Kasumi-1 (cell line): ENCODE results near the gene RAB3GAP2.
A peak's percentile ranks its signal among the peaks of the same experiment; 100 is the strongest.
"Not testable (repeated sequence)": the region's sequence is repeated elsewhere in the genome, so short reads cannot be mapped to it uniquely, and the experiment has no call there.

ENCODE experiments used
- DNase-seq, 2 experiments: peaks; one replicate each; lab custom pipeline; 2025; lab: John Stamatoyannopoulos, UW

The RAB3GAP2 gene

GRCh38 chr1:220283625-220284024 lies 11.4 kb upstream of the RAB3GAP2 start:
- no peak for DNase-seq

- DNase-seq: peak; percentile 51 to 70
Measured at GRCh38 chr1:220281159-220281574, 8.9 kb upstream of the RAB3GAP2 start.

GRCh38 chr1:220280249-220280648 lies 8.0 kb upstream of the RAB3GAP2 start:
- DNase-seq: no peak

GRCh38 chr1:220278991-220279390 lies 6.7 kb upstream of the RAB3GAP2 start:
- DNase-seq: no peak

- DNase-seq: no peak
Measured at GRCh38 chr1:220275430-220275829, 3.2 kb upstream of the RAB3GAP2 start.

- DNase-seq: peak; percentile 41 to 51
Measured at GRCh38 chr1:220274251-220274855, 2.1 kb upstream of the RAB3GAP2 start.

GRCh38 chr1:220272841-220273090 lies 513 bp upstream of the RAB3GAP2 start:
- no peak for DNase-seq

- DNase-seq: peak; percentile 36 to 53
Measured at GRCh38 chr1:220271706-220272046, 577 bp downstream of the RAB3GAP2 start.

GRCh38 chr1:220269036-220269435 lies 3.2 kb downstream of the RAB3GAP2 start:
- no peak for DNase-seq

GRCh38 chr1:220267630-220268029 lies 4.6 kb downstream of the RAB3GAP2 start:
- DNase-seq: no peak

DNA sequence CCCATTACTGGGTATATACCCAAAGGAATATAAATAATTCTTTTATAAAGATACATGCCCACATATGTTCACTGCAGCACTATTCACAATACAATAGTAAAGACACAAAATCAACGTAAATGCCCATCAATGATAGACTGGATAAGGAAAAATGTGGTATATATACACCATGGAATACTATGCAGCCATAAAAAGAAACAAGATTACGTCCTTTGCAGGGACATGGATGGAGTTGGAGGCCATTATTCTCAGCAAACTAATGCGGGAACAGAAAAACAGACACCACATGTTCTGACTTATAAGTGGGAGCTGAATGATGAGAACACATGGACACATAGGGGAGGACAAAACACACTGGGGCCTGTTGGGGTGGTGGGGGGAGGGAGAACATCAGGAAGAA lies 12.0 kb downstream of the RAB3GAP2 start:
- DNase-seq: not testable (repeated sequence)

DNA sequence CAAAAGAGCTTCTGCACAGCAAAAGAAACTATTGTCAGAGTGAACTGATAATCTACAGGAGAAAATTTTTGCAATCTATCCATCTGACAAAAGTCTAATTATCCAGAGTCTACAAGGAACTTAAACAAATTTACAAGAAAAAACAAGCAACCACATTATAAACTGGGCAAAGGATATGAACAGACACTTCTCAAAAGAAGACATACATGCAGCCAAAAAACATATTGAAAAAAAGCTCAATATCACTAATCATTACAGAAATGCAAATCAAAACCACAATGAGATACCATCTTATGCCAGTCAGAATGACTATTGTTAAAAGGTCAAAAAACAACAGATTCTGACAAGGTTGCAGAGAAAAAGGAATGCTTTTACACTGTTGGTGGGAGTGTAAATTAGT lies 12.5 kb downstream of the RAB3GAP2 start:
- DNase-seq: not testable (repeated sequence)

DNA sequence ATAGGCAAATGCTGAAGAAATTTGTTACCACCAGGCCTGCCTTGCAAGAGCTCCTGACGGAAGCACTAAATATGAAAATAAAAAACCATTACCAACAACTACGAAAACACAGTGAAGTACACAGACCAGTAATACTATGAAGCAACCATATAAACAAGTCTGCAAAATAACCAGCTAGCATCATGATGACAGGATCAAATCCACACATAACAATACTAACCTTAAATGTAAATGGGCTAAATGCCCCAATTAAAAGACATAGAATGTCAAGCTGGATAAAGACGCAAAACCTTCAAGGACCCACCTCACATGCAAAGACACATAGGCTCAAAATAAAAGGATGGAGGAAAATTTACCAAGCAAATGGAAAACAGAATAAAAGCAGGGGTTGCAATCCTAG lies 16.1 kb downstream of the RAB3GAP2 start:
- DNase-seq: not testable (repeated sequence)

DNA sequence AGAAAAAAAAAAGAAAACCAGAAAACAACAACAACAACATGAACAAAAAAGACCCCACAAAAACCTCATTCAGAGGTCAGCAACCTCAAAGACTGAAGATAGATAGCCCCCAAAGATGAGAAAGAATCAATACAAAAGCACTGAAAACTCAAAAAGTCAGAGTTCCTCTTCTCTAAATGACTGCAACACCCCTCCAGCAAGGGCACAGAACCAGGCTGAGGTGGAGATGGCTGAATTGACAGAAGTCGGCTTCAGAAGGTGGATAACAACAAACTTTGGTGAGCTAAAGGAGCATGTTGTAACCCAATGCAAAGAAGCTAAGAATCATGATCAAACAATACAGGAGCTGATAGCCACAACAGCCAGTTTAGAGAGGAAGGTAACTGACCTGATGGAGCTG lies 17.0 kb downstream of the RAB3GAP2 start:
- no peak for DNase-seq

DNA sequence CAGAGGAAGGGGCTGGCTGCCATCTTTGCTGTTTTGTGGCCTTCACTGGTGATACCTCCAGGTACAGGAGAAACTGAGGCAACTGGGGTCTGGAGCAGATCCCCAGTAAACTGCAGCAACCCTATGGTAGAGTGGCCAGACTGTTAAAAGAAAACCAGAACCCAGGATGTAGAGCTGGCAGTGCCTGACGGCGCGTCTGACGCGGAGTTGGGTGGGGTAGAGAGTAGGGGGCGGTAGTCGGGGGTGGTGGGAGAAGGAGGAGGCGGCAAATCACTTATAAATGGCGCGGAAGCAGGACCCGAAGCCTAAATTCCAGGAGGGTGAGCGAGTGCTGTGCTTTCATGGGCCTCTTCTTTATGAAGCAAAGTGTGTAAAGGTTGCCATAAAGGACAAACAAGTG lies 19.0 kb downstream of the RAB3GAP2 start:
- not testable (repeated sequence) for DNase-seq

- DNase-seq: no peak
Measured at GRCh38 chr1:220251272-220251671, 21.0 kb downstream of the RAB3GAP2 start.

DNA sequence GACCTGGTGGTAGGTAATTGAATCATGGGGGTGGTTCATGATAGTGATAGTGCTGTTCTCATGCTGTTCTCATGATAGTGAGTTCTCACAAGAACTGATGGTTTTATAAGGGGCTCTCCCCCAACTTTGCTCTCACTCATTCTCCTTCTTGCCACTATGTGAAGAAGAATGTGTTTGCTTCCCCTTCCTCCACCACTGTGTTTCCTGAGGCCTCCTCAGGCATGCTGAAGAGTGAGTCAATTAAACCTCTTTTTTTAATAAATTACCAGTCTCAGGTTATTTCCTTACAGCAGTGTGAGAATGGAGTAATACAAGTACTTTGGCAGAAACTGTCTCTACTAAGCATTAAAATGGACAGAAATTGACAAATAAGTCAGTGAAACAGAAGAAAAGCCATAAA lies 21.6 kb downstream of the RAB3GAP2 start:
- no peak for DNase-seq

GRCh38 chr1:220249522-220249921 lies 22.7 kb downstream of the RAB3GAP2 start:
- no peak for DNase-seq

DNA sequence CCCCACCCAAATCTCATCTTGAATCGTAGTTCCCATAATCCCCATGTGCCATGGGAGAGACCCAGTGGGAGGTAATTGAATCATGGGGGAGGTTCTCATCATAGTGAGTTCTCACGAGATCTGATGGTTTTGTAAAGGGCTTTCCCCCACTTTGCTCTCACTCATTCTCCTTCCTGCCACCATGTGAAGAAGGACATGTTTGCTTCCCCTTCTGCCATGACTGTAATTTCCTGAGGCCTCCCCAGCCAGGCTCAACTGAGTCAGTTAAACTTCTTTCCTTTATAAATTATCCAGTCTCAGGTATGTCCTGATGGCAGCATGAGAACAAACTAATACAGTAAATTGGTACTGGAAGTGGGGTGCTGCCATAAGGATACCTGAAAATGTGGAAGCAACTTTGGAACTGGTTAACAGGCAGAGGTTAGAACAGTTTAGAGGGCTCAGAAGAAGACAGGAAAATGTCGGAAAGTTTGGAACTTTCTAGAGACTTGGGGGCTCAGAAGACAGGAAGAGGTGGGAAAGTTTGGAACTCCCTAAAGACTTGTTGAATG lies 23.5 kb downstream of the RAB3GAP2 start:
- not testable (repeated sequence) for DNase-seq

DNA sequence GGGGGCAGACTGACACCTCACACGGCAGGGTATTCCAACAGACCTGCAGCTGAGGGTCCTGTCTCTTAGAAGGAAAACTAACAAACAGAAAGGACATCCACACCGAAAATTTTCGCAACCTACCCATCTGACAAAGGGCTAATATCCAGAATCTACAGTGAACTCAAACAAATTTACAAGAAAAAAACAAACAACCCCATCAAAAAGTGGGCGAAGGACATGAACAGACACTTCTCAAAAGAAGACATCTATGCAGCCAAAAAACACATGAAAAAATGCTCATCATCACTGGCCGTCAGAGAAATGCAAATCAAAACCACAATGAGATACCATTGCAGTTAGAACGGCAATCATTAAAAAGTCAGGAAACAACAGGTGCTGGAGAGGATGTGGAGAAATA lies 26.4 kb downstream of the RAB3GAP2 start:
- DNase-seq: not testable (repeated sequence)

DNA sequence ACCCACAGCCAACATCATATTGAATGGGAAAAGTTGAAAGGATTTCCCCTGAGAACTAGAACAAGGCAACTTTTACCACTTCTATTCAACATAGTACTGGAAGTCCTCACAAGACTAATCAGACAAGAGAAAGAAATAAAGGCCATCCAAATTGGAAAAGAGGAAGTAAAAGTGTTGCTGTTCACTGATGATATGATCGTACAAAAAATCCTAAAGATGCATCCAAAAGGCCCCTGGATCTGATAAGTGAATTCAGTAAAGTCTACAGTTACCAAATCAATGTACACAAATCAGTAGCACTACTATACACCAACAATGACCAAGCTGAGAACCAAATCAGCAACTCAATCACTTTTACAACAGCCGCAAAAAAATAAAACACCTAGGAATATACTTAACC lies 28.3 kb downstream of the RAB3GAP2 start:
- peak; percentile 20 to 44 for DNase-seq

DNA sequence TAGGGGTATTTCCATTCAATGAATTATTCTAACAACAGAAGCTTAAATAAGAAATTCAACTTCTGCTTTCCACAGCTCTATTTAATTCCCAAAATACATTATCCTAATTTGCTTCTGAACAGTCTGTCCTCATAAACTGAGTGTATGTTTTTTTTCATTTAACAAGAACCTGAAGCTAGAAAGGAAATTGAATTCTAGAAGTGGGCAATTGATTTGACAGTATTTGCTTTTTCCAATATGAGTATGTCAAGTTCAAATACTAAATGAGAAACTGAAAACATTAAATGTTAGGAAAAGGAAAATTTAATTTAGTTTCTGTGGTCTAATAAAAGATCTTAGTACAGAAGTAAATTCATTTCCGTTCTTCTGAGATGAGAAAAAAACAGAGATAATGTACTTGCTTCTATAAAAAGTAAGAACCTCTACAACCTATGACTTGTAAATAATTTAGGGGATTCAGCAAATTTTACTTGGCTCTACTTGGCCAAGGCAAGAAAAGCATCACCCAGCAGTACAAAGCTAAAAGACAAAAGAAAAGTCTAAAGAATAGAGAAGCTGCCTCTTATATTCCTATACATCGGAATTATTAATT lies 31.1 kb downstream of the RAB3GAP2 start:
- no peak for DNase-seq

- DNase-seq: no peak
Measured at GRCh38 chr1:220239966-220240365, 32.3 kb downstream of the RAB3GAP2 start.

DNA sequence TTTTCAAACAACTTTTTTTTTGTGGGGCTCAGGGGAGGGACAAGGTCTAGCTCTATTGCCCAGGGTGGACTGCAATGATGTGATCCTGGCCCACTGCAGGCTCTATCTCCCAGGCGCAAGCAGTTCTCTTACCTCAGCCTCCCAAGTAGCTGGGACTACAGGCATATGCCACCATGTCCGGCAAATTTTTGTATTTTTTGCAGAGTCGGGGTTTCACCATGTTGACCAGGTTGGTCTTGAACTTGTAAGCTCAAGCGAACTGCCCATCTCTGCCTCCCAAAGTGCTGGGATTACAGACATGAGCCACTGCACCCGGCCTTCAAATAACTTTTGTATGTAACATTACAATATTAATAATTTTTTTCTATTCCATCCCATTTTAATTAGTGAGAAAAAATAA lies 33.0 kb downstream of the RAB3GAP2 start:
- no peak for DNase-seq
